ENCODE results near the gene RAB19.
"Not testable (repeated sequence)": the region's sequence is repeated elsewhere in the genome, so short reads cannot be mapped to it uniquely, and the experiment has no call there.

RAB19 gene

DNA sequence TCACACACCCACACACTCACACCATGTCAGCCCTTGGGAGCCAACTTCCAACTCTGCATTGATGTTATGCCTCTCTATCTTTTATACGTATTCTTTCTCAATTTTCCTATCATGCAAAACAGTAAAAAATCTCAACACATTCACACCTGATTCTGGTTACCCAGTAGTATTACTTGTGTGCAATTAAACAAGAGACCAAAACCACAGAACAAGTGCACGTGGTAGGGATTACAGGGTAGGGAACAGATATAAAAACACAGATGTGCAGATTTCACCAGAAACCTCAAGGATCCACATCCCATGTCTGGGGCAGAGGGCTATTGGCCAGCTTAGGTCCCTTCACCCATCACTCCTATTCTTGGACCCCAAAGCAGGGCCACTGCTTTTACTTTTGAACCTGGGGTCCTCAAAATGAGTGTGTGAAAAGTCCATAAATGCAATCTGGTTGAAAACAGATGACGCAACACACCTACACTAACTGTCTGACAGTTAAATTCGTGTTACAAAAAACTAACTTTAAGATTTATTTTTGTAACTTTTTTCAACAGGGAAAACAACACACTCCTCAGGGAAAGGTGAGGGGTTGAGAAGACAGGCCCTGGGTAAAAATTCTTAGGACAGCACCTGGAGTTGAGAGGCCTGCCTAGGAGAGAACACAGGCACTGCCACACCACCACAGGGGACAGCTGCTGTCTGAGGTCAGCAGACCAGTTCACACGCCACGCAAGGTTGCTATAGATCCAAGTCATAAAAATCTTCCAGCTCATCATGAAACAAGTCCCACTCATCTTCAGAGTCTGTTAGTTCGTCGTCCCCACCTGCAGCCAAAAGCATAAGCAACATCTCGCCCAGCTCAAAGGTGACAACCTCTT lies 50.2 kb downstream of the RAB19 start:
- DNase-seq (ENCODE audit: low read depth): not testable (repeated sequence)

DNA sequence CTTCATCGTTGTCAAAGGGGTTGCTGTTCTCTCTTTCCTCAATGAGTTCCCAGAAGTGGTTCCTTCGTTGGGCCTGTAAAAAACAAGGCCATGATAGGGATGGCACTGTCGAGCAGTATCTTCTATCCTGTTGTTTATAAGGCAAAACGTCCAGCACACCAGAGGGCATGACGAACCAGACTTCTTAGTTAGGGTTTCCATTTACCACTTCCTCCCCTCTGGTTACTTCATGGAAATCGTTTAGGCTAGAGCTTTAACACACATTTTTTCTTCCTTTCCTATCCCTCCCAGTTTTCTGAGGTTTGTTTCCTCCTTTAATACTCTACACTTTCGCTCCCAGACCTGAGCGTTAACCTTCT lies 50.8 kb downstream of the RAB19 start:
- DNase-seq (ENCODE audit: low read depth): no peak

DNA sequence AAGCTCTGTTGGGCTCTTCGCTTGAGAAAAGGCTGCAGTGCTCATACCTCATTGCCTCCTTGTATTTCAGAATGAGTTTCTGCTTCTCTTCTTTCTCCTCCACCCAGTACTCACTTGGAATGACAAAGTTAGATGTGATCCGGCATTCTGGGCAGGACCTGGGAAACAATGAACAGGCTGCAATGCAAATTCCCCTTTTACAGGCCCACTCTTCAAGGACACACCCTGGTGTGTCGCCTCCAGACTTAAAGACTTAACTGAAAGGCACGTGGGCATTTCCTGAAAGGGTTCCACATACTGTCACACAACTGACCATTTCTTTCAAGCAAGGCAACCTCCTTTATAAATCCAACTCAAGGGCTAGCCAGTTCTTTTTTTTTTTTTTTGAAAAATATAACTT lies 51.9 kb downstream of the RAB19 start:
- no peak for DNase-seq (ENCODE audit: low read depth)

DNA sequence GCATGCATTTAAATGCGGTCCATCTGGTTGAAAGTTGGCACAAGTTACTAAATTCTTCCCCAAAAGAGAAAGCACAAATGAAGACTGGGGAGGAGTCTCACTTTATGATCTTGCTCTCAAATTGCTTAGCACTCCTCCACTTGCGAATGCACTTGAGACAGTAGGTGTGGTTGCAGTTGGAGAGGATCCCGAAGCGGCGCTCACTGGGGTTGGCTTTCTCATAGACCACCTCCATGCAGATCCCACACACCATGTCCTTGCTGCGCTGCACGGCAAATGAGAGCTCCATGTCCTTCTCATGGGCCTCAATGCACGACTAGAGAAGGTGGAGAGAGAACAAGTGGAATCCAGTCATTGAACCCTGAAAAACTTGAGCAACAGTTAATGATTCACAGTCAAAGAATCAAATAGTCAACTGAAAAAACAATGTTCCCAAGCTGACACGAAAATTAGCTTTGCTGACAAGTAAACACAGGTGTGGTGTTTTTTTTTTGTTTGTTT lies 52.7 kb downstream of the RAB19 start:
- DNase-seq (ENCODE audit: low read depth): no peak

DNA sequence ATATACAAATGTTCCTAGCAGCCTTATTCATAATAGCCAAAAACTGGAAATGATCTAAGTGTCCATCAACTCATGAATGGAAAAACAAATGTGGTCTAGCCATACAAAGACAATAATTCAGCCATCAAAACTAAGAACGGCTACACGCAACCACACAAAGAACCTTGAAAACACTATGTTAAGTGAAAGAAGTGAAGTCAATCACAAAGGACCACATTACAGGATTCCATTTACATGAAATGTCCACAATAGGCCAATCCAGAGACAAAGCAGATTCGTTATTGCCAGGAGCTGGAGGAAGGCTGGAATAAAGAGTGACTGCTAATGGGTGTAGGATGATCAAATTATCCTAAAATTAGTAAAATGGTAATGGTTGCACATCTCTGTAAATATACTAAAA lies 54.3 kb downstream of the RAB19 start:
- no peak for DNase-seq (ENCODE audit: low read depth)

DNA sequence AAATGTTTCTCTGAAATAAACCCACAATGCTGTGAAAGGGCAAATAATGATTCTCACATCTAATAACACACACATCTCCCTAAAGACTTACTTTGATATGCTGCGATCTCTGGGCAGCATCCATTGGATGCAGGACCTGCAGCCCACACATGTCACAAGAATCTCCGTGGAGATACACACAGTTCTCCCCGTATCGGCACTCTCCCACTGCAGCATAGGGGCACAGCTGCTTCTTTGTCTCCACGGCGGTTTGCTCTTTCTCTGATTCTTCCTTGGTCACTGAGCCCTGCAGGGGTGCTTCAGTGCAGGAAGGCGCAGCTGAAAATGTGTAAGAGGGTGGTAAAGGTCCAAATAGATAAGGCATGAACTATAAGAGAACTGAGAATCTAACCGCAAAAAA lies 55.1 kb downstream of the RAB19 start:
- no peak for DNase-seq (ENCODE audit: low read depth)

DNA sequence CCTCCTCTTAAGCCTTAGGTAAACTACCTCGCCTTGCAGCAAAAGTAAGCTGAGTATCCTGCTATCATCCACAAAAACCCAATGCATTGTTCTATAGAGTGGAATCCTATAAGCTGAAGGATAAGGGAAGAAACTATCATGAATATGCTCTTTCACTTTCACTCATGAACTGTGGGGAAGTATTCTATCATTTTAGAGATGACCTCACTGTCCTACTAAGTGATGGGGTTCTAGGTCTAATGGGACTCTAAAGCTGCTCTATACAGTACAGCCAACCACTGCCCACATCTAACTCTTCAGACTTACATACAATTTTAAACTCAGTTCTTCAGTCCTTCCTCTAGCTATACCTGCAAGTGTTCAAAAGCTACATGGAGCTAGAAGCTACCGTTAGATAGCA lies 59.3 kb downstream of the RAB19 start:
- no peak for DNase-seq (ENCODE audit: low read depth)

DNA sequence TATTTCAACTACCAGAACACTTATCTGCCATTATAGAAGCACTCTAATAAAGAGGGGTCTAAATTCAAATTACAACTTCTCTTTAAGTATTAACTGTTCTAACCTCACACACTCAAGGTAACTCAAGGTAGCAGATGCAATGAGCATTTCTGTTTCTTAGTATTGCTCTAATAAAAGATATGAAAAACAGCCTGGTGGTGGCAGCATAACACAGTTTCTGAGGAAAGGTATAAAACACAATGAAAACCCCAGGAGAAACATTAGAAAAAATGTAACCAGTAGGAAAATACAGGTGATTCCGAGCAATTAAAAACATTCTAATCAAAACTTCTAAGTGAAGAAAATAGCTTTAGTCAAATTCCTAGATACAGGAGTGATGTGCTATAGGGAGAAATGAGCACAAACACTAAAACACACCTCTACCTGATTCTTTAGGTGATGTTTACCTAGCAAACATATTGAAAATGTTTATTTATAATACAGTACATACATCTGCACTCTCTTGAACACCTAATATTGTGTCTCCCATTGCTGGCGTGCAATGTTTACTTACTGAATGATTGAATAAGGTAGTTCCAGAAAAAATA lies 72.0 kb downstream of the RAB19 start:
- DNase-seq (ENCODE audit: low read depth): no peak

DNA sequence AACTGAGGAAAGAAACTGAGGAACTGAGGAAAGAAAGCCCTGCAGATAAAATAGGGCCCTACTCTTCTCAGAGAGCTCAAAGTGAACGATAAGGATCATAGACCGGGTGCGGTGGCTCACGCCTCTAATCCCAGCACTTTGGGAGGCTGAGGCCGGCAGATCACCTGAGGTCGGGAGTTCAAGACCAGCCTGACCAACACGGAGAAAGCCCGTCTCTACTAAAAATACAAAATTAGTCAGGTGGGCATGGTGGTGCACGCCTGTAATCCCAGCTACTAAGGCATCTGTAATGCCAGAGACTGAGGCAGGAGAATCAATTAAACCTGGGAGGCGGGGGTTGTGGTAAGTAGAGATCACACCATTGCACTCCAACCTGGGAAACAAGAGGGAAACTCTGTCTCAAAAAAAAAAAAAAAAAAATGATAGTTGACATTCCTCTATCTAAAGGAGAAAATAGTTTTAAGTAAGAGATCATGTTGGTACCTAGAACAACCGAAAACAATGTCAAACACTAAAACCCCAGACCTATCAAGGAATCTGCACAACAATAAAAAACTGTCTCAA lies 72.9 kb downstream of the RAB19 start:
- DNase-seq (ENCODE audit: low read depth): no peak

All from T-helper 22 cell (primary cell).